Thyroid gland (tissue), 4 donors: Measurements from ENCODE around the gene FKBP2.

ENCODE experiments used
- POLR2A ChIP-seq, 2 donors: fragments of 450-650 bp; IDR thresholded peaks; one replicate each; pipeline ENCODE4 v1.6.1; 2017; ENCODE audit warnings: antibody characterized with exemption in 2 of 2, mild to moderate bottlenecking in 2 of 2, moderate library complexity in 1 of 2
- TF ChIP-seq, protein P1 (sequence below), 6 experiments: fragments of 200-600 bp in 3 of 6; fragments of 450-650 bp in 3 of 6; sonication (generic) in 3 of 6; IDR thresholded peaks; one replicate each; pipeline ENCODE4 v1.5.1; 2016 to 2019; ENCODE audit warnings: antibody characterized with exemption in 6 of 6, mild to moderate bottlenecking in 2 of 6, inconsistent platforms in 1 of 6, moderate library complexity in 1 of 6

GRCh38 chr11:64209563-64209843, 31.4 kb upstream of the FKBP2 start:
- TF ChIP-seq POLR2A (IDR thresholded peaks at IDR 0.05), result no peak
- TF ChIP-seq, protein P1, sequence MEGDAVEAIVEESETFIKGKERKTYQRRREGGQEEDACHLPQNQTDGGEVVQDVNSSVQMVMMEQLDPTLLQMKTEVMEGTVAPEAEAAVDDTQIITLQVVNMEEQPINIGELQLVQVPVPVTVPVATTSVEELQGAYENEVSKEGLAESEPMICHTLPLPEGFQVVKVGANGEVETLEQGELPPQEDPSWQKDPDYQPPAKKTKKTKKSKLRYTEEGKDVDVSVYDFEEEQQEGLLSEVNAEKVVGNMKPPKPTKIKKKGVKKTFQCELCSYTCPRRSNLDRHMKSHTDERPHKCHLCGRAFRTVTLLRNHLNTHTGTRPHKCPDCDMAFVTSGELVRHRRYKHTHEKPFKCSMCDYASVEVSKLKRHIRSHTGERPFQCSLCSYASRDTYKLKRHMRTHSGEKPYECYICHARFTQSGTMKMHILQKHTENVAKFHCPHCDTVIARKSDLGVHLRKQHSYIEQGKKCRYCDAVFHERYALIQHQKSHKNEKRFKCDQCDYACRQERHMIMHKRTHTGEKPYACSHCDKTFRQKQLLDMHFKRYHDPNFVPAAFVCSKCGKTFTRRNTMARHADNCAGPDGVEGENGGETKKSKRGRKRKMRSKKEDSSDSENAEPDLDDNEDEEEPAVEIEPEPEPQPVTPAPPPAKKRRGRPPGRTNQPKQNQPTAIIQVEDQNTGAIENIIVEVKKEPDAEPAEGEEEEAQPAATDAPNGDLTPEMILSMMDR (IDR thresholded peaks at IDR 0.05), result no peak
